ENCODE results near the gene MAST4.

- TF ChIP-seq CTCF (IDR thresholded peaks at IDR 0.05) = no peak
- no peak for TF ChIP-seq POLR2A (IDR thresholded peaks at IDR 0.05)
Measured at GRCh38 chr5:67012171-67012570, 416.0 kb downstream of the MAST4 start.

Measured in esophagus squamous epithelium (tissue), 4 donors.